GM13977 (cell line): ENCODE results near the gene SH3D21.

Source experiments
- DNase-seq: peaks from one replicate; pipeline ENCODE4 v3.0.0; 2012; ENCODE audit warnings: low spot score
- in situ Hi-C: fragments of 300-500 bp; cut with MboI; formaldehyde crosslinking; loops from one replicate; pipeline ENCODE4 v1.12.0; 2022; ENCODE audit warnings: low sequenced_read_pairs, low pct_unique_long_range_greater_than_20kb, mixed read lengths, inconsistent platforms; ENCODE audit not compliant: unreplicated experiment
- TF ChIP-seq, protein P1 (sequence below): IDR thresholded peaks from 2 replicates; pipeline ENCODE4 v1.5.1; 2012; ENCODE audit warnings: mild to moderate bottlenecking, control low read depth; ENCODE audit not compliant: insufficient read depth; ENCODE audit errors: extremely low read depth, missing control alignments

The SH3D21 gene

DNA sequence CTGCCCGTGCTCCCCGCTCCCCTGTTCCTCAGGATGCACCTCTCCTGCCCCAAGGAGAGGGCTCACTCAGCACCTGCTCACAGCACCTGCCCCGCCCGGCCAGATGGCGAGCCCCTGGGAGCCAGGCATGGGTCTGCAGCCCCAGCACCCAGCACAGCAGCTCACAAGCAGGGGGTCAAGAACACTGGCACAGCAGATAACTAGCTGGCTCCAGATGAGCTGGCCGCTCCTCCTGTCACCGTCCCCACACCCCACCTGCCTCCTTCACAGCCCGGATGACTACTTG, 38.2 kb downstream of the SH3D21 start:
- in situ Hi-C loops: no loop called here
- no peak for DNase-seq
- TF ChIP-seq, protein P1, sequence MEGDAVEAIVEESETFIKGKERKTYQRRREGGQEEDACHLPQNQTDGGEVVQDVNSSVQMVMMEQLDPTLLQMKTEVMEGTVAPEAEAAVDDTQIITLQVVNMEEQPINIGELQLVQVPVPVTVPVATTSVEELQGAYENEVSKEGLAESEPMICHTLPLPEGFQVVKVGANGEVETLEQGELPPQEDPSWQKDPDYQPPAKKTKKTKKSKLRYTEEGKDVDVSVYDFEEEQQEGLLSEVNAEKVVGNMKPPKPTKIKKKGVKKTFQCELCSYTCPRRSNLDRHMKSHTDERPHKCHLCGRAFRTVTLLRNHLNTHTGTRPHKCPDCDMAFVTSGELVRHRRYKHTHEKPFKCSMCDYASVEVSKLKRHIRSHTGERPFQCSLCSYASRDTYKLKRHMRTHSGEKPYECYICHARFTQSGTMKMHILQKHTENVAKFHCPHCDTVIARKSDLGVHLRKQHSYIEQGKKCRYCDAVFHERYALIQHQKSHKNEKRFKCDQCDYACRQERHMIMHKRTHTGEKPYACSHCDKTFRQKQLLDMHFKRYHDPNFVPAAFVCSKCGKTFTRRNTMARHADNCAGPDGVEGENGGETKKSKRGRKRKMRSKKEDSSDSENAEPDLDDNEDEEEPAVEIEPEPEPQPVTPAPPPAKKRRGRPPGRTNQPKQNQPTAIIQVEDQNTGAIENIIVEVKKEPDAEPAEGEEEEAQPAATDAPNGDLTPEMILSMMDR: no peak

- TF ChIP-seq, protein P1: no peak
- DNase-seq: no peak
- in situ Hi-C loops: no loop called here
Measured at GRCh38 chr1:36345353-36345752, 39.2 kb downstream of the SH3D21 start.

- TF ChIP-seq, protein P1: no peak
- in situ Hi-C loops: no loop called here
- no peak for DNase-seq
Measured at GRCh38 chr1:36346741-36347370, 40.7 kb downstream of the SH3D21 start.

GRCh38 chr1:36349241-36349671, 43.1 kb downstream of the SH3D21 start:
- in situ Hi-C loops: no loop called here
- DNase-seq: peak; percentile 80

GRCh38 chr1:36349839-36350238, 43.7 kb downstream of the SH3D21 start:
- TF ChIP-seq, protein P1: no peak
- in situ Hi-C loops: no loop called here
- DNase-seq: no peak

More at GRCh38 chr1:36349241-36349671, 43.1 kb downstream of the SH3D21 start:
- TF ChIP-seq, protein P1: no peak

DNA sequence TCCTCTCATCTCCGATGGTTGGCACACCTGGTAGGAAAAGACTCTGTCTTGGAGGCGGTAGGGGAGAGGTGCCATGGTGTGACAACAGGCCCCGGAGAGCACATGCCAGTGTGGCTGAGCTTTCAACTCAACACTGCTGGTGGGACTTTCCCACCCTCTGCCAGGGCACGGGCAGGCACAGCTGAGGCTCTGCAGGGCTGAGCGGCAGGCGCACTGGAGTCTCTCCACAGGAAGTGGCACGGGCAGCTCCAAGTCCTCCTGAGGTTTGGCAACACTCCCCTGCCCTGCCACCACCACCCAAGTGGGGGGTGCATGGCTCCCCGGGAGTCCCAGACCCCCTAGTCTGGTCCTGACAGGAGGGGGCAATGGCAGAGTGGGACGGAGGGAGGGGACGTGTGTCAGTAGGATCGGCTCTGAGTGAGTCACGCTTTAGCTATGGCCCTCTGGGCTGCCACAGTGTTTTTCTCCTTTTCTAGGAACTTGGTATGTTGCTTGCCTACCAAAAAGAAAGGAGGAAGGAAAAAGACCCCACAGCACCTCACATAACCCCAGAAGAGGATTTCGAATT, 44.6 kb downstream of the SH3D21 start:
- in situ Hi-C loops: no loop called here
- TF ChIP-seq, protein P1: no peak
- no peak for DNase-seq
